ENCODE measurements around the gene NEK1. TPM values are rescaled to one million over a fixed set of nuclear protein-coding genes. Genes with fewer than 3 reads are reported as not detected.

Gene NEK1
- total and polyA plus RNA-seq, 2 of the 4 experiments (the other 2 are of a cell fraction) = 3.3 to 3.9 TPM

DNA sequence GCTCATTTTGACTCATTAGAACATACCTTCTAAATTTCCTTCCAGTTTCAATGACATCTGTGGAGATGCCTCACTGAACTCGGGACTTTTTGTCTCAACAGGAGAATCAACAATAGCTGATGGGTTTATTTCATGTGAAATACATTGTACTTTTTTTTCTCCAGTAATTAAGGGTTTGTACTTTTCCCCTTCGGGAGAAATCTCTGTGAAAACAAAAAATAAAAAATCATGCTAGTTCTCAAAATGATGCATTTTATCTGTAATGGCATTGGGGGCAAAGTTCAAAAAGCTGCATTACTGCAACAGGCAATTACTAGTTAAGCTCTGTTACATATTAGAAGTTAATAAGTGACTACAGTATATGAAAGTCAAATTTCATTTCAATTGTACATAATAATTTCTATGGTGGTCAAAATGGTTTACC is 174.3 kb downstream of the NEK1 start:
- no peak overlapping the region for H3K27ac ChIP-seq (ENCODE audit: insufficient read depth, low read length)
- BruUV-seq (replicated peaks) = no TSS peak
- no peak overlapping the region for H3K4me2 ChIP-seq (ENCODE audit: low read depth, low read length)
- H2BK5ac ChIP-seq (ENCODE audit: low read depth, low read length, poor library complexity, severe bottlenecking) = no peak overlapping the region
- no peak overlapping the region for H3K14ac ChIP-seq (replicated peaks; ENCODE audit: low read depth, low read length)
- no peak overlapping the region for H4K91ac ChIP-seq (ENCODE audit: insufficient read depth, low read depth, low read length)
- H2AFZ ChIP-seq (replicated peaks; ENCODE audit: low read length, poor library complexity) = no peak overlapping the region
- H2BK20ac ChIP-seq (ENCODE audit: low read depth, low read length) = no peak overlapping the region
- ChIA-PET CTCF (interaction anchor here (0.7 kb wide), 1 partner anchor 303 kb away, joined by 3 read pairs; no protein-coding TSS in a partner anchor), POLR2A (ENCODE audit: unreplicated experiment) (interaction anchor here (0.6 kb wide), 1 partner anchor 168 kb away, joined by 4 read pairs; no protein-coding TSS in a partner anchor)
- H4K20me1 ChIP-seq (ENCODE audit: insufficient read depth, low read length) = no peaks in the 10 kb centered on the region
- H3K23ac ChIP-seq (ENCODE audit: low read depth, low read length) = no peak overlapping the region
- intact Hi-C loops (cut with micrococcal nuclease) = no loop called here
- H3K4me1 ChIP-seq (ENCODE audit: control insufficient read depth, insufficient read depth, low read length) = no peaks in the 10 kb centered on the region
- TF ChIP-seq MAFK (IDR thresholded peaks at IDR 0.05; ENCODE audit: low read depth, low read length) = no peak
- TF ChIP-seq RAD21 (IDR thresholded peaks at IDR 0.05; ENCODE audit: low read length) = no peak
- no peak for TF ChIP-seq MXI1 (IDR thresholded peaks at IDR 0.05; ENCODE audit: borderline replicate concordance, low read depth, low read length)
- TF ChIP-seq CTCF (conservative IDR thresholded peaks at IDR 0.05; ENCODE audit: low read depth, low read length) = no peak
- TF ChIP-seq CHD1 (IDR thresholded peaks at IDR 0.05; ENCODE audit: low read depth, low read length) = no peak
- TF ChIP-seq FOS (IDR thresholded peaks at IDR 0.05; ENCODE audit: low read depth, low read length) = no peak
- TF ChIP-seq, protein P1, sequence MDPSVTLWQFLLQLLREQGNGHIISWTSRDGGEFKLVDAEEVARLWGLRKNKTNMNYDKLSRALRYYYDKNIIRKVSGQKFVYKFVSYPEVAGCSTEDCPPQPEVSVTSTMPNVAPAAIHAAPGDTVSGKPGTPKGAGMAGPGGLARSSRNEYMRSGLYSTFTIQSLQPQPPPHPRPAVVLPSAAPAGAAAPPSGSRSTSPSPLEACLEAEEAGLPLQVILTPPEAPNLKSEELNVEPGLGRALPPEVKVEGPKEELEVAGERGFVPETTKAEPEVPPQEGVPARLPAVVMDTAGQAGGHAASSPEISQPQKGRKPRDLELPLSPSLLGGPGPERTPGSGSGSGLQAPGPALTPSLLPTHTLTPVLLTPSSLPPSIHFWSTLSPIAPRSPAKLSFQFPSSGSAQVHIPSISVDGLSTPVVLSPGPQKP (IDR thresholded peaks at IDR 0.05; ENCODE audit: borderline replicate concordance, low read depth, low read length) = no peak
- TF ChIP-seq BHLHE40 (IDR thresholded peaks at IDR 0.05; ENCODE audit: low read depth, low read length) = no peak
- TF ChIP-seq RFX5 (IDR thresholded peaks at IDR 0.05; ENCODE audit: low read depth, low read length) = no peak
- no peak for TF ChIP-seq NFE2L2 (IDR thresholded peaks at IDR 0.05; ENCODE audit: low read depth, low read length)
- TF ChIP-seq RCOR1 (IDR thresholded peaks at IDR 0.05; ENCODE audit: insufficient replicate concordance, low read length) = no peak
- TF ChIP-seq POLR2A (IDR thresholded peaks at IDR 0.05; ENCODE audit: low read depth, low read length) = no peak
- TF ChIP-seq SMC3 (IDR thresholded peaks at IDR 0.05; ENCODE audit: low read depth, low read length) = no peak
- TF ChIP-seq USF2 (IDR thresholded peaks at IDR 0.05; ENCODE audit: low read depth, low read length) = no peak
- TF ChIP-seq CEBPB (IDR thresholded peaks at IDR 0.05; ENCODE audit: low read depth, low read length) = no peak
- no peak for ATAC-seq (ENCODE audit: low read depth)
- H2AK9ac ChIP-seq (replicated peaks; ENCODE audit: low read depth, low read length, poor library complexity) = no peak overlapping the region
- in situ Hi-C loops (cut with MboI; ENCODE audit: low sequenced_read_pairs) = no loop called here
- H2BK120ac ChIP-seq (ENCODE audit: low read depth, low read length) = no peak overlapping the region
- no peak overlapping the region for H2AK5ac ChIP-seq (ENCODE audit: low read depth, low read length)
- no peaks in the 10 kb centered on the region for H3K36me3 ChIP-seq (ENCODE audit: control insufficient read depth, insufficient read depth, low read length)
- H3K27me3 ChIP-seq (ENCODE audit: control insufficient read depth, insufficient read depth, low read length) = no peaks in the 10 kb centered on the region
- H4K8ac ChIP-seq (ENCODE audit: low read depth in 2 of 2, low read length in 2 of 2) = no peak overlapping the region
- H3K79me1 ChIP-seq (ENCODE audit: low read depth in 1 of 2, low read length in 2 of 2) = peaks cover 3 to 4% of the 10 kb centered on the region in 2 experiments; a peak in 2 of 4 replicates
- H3K9ac ChIP-seq (ENCODE audit: low read depth, low read length) = no peak overlapping the region
- no peak overlapping the region for H3K18ac ChIP-seq (ENCODE audit: low read depth, low read length)
- H2BK15ac ChIP-seq (ENCODE audit: low read depth, low read length) = no peak overlapping the region
- H3K9me1 ChIP-seq (ENCODE audit: insufficient read depth, low read length) = no peaks in the 10 kb centered on the region
- no CpG with 5 or more reads among the region's 2 CpGs for WGBS, 2 experiments (ENCODE audit: extremely low coverage in 2 of 2, insufficient read length in 1 of 2)
- no peak for DNase-seq
- no peak overlapping the region for H3K4me3 ChIP-seq (ENCODE audit: insufficient read depth, low read depth, low read length)
- dilution Hi-C loops (cut with HindIII; ENCODE audit: low sequenced_read_pairs, unreplicated experiment) = no loop called here
- no peak overlapping the region for H3K4ac ChIP-seq (ENCODE audit: low read depth, low read length)
- H4K5ac ChIP-seq (ENCODE audit: low read depth, low read length) = no peak overlapping the region
- no peak overlapping the region for H3K56ac ChIP-seq (ENCODE audit: extremely low read depth, insufficient read depth, low read length)
- 0 out of 2 replicates have a peak, but pooled peaks cover 2% of the 10 kb centered on the region for H3K9me3 ChIP-seq (ENCODE audit: control insufficient read depth, insufficient read depth, low read length)

All from IMR-90 (cell line).